Measurements from ENCODE around the gene CRYBA2.
A peak's percentile ranks its signal among the peaks of the same experiment; 100 is the strongest.

CRYBA2 gene

DNA sequence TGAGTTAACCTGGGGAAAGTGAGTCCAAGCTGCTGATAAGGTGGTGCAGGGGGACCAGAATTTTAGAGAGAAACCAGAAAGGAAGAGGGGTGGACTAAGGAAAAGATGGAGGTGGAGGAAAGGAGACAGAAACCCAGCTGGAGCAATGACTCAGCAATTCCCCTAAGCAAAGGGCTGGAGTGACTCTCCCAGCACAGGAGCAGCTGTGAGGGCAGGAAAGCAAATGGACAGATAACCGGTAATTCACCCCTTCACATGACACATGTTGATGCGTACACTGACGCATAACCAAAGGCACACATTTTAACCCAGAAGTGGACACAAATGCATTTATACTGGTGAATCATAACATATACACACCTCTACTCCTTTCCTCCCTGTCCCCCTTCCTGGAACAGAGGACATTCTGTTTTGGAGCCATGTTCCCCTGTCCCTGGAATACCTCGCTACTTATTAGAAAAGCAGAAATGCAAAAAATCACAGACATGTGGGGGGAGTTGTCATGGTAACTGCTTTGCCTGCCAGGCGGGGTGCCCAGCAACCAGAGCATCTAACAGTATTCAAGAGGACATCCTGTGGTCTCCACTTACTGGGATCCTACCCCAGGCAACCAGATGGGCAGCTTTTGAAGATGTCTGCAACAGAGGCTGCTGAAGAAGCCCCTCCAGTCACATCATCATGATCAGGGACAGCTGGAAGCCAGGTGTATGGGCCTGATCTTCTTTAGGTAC lies 29.0 kb downstream of the CRYBA2 start:
- Histone ChIP-seq H3K4me1 (ENCODE audit: control insufficient read depth, insufficient read depth, low read length, poor library complexity, severe bottlenecking) (peaks cover 3% of the 10 kb centered on the region), H3K27ac (ENCODE audit: insufficient read depth, low read length, poor library complexity, severe bottlenecking) (no peak overlapping the region), H3K4me3 (ENCODE audit: insufficient read depth, low read depth, low read length, poor library complexity, severe bottlenecking) (no peak overlapping the region), H3K9me3 (ENCODE audit: control insufficient read depth, low read length) (no peaks in the 10 kb centered on the region), H3K36me3 (ENCODE audit: control insufficient read depth, insufficient read depth, low read length) (no peaks in the 10 kb centered on the region), H3K27me3 (replicated peaks; ENCODE audit: control insufficient read depth, insufficient read depth, low read length, poor library complexity, severe bottlenecking) (peaks cover 37% of the 10 kb centered on the region)
- no peak for DNase-seq

DNA sequence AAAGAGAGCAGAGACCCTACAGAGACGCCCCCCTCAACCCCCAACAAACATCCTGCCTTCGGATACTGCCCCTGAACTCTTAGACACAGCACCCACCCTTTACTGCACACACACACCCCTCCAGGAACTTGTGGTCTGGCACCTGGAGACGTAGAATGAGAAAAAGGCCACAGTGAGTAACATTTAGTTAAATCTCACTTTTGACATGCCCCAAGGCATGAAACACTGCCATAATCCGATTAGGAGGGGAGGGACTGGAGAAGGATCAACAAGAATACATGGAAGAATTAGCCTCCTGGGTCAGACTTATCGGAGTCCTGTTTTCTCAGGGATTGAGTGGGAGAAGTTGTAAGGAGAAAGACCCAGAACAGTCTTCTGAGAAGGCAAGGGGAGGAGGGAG lies 29.6 kb downstream of the CRYBA2 start:
- H3K4me3 ChIP-seq (ENCODE audit: insufficient read depth, low read depth, low read length, poor library complexity, severe bottlenecking) = no peak overlapping the region
- H3K27me3 ChIP-seq (replicated peaks; ENCODE audit: control insufficient read depth, insufficient read depth, low read length, poor library complexity, severe bottlenecking) = peaks cover 42% of the 10 kb centered on the region
- H3K9me3 ChIP-seq (ENCODE audit: control insufficient read depth, low read length) = no peaks in the 10 kb centered on the region
- no peak for DNase-seq
- no peak overlapping the region for H3K27ac ChIP-seq (ENCODE audit: insufficient read depth, low read length, poor library complexity, severe bottlenecking)
- no peaks in the 10 kb centered on the region for H3K36me3 ChIP-seq (ENCODE audit: control insufficient read depth, insufficient read depth, low read length)
- H3K4me1 ChIP-seq (ENCODE audit: control insufficient read depth, insufficient read depth, low read length, poor library complexity, severe bottlenecking) = peaks cover 3% of the 10 kb centered on the region

DNA sequence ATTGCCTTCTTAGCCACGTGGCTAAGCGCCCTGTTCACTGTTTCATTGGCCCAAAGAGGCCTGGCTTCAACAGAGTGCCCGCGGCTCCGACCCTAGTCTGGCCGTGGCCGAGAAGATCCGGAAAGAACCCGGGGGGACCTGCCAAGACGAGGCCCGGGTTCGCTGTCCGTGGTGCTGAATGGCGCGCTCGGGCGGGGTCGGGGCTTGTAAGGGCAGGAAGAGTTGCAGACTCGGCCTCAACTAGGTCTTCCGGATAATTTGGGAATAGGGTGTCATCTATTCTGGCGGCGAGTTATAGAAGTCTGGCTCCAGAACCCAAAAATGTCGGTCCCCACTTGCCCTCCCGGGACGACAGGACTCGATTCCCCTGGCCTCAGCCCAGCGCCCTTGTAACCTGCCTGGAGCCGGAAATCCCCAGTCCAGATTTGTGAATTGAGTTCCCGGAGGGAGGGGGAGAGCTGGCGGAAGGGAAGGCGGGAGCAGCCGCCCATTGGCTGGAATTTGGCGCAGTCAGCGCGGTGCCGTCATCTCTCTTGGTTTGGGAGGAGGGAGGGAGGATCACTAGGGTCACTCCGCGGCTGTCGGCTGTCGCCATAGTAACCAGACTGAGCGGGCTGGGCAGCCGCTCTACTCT lies 30.2 kb downstream of the CRYBA2 start:
- H3K9me3 ChIP-seq (ENCODE audit: control insufficient read depth, low read length) = no peaks in the 10 kb centered on the region
- DNase-seq = peak in 1 of 3 donors; percentile 19
- H3K4me1 ChIP-seq (ENCODE audit: control insufficient read depth, insufficient read depth, low read length, poor library complexity, severe bottlenecking) = peaks cover 3% of the 10 kb centered on the region
- peaks cover 48% of the 10 kb centered on the region for H3K27me3 ChIP-seq (replicated peaks; ENCODE audit: control insufficient read depth, insufficient read depth, low read length, poor library complexity, severe bottlenecking)
- H3K4me3 ChIP-seq (ENCODE audit: insufficient read depth, low read depth, low read length, poor library complexity, severe bottlenecking) = no peak overlapping the region
- no peak overlapping the region for H3K27ac ChIP-seq (ENCODE audit: insufficient read depth, low read length, poor library complexity, severe bottlenecking)
- H3K36me3 ChIP-seq (ENCODE audit: control insufficient read depth, insufficient read depth, low read length) = no peaks in the 10 kb centered on the region

DNA sequence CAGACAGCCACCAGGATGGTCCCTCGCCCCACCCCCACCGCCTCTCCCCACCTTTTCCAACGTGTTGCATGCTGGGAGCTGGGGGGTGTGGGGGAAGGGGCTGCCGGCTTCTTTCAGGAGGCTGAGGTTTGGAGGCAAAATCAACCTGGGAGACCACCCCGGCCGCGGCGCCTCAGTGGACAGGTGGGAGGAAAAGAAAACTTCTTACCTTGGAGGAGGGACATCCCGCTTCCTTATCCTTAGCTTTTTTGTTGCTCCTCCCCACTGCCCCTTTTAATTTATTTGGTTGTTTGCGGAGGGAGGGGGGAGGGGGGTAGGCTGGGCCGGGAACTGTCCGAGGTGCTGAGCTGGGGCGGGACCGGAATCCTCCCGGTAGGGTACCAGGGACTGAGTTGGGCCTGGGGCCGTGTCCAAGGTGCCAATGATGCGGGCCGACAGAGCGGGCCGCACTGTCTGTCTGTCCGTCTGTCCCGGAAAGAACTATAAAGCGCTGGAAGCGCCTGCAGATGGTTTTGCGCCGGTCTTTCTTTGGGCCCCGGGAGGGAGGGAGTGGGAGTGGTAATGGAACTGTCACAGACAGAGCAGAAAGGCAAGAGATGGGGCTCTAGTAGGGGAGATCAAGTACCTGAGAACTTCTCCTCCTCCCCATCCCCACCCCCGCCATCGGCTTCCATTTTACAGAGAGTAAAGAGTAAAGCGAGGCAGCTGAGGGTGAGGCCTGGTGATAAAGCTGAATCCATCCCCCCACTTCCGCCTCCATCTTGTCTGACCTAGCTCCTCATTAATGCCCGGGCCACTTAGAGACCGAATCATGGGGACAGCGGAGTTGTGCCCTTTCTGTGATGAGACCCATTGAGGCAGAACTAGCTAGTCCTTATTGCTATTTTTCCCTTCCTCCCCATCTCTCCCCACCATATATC lies 31.3 kb downstream of the CRYBA2 start:
- no peak for DNase-seq
- no peak overlapping the region for H3K27ac ChIP-seq (ENCODE audit: insufficient read depth, low read length, poor library complexity, severe bottlenecking)
- H3K9me3 ChIP-seq (ENCODE audit: control insufficient read depth, low read length) = no peaks in the 10 kb centered on the region
- peaks cover 56% of the 10 kb centered on the region for H3K27me3 ChIP-seq (replicated peaks; ENCODE audit: control insufficient read depth, insufficient read depth, low read length, poor library complexity, severe bottlenecking)
- peaks cover 3% of the 10 kb centered on the region for H3K4me1 ChIP-seq (ENCODE audit: control insufficient read depth, insufficient read depth, low read length, poor library complexity, severe bottlenecking)
- no peak overlapping the region for H3K4me3 ChIP-seq (ENCODE audit: insufficient read depth, low read depth, low read length, poor library complexity, severe bottlenecking)
- H3K36me3 ChIP-seq (ENCODE audit: control insufficient read depth, insufficient read depth, low read length) = no peaks in the 10 kb centered on the region

DNA sequence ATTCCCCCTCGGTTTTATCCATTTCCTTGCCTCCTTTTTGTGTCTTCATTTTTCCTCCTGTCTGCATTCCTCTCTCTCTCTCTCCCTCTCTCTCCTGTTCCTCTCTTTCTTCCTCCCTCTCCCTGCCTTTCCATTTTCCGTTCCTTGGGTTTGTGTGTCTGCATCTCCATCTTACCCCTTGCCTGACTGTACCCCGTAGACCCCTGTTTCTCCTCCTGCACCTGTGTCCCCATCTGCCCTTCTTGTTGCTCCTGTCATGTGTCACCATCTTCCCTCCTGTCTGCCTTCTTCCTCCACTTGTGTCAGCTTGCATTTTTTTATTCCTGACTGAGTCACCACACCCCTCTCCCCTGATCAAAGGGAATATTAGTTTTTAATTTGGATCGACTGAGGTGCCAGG lies 32.0 kb downstream of the CRYBA2 start:
- no peaks in the 10 kb centered on the region for H3K36me3 ChIP-seq (ENCODE audit: control insufficient read depth, insufficient read depth, low read length)
- peaks cover 3% of the 10 kb centered on the region for H3K4me1 ChIP-seq (ENCODE audit: control insufficient read depth, insufficient read depth, low read length, poor library complexity, severe bottlenecking)
- DNase-seq = no peak
- H3K27ac ChIP-seq (ENCODE audit: insufficient read depth, low read length, poor library complexity, severe bottlenecking) = no peak overlapping the region
- no peak overlapping the region for H3K4me3 ChIP-seq (ENCODE audit: insufficient read depth, low read depth, low read length, poor library complexity, severe bottlenecking)
- H3K9me3 ChIP-seq (ENCODE audit: control insufficient read depth, low read length) = no peaks in the 10 kb centered on the region
- H3K27me3 ChIP-seq (replicated peaks; ENCODE audit: control insufficient read depth, insufficient read depth, low read length, poor library complexity, severe bottlenecking) = peaks cover 56% of the 10 kb centered on the region

DNA sequence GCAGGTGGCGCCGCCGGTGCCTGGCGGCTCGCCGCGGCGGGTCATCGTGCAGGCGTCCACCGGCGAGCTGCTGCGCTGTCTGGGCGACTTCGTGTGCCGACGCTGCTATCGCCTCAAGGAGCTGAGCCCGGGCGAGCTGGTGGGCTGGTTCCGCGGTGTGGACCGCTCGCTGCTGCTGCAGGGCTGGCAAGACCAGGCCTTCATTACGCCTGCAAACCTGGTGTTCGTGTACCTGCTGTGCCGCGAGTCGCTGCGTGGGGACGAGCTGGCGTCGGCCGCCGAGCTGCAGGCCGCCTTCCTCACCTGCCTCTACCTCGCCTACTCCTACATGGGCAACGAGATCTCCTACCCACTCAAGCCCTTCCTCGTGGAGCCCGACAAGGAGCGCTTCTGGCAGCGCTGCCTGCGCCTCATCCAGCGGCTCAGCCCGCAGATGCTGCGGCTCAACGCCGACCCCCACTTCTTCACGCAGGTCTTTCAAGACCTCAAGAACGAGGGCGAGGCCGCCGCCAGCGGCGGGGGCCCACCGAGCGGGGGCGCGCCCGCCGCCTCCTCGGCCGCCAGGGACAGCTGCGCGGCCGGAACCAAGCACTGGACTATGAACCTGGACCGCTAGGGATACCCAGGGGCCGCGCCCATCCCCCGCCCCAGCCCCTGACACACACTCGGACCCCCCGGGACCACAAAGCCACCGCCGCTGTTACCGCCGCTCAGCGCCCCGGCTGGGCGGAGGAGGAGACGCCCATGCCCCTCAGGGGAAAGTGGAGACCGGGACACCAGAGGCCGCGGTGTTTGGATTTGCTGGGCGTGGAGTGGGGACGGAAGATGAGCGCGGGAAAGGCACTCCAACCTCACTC lies 32.7 kb downstream of the CRYBA2 start:
- Histone ChIP-seq H3K4me3 (ENCODE audit: insufficient read depth, low read depth, low read length, poor library complexity, severe bottlenecking) (no peak overlapping the region), H3K36me3 (ENCODE audit: control insufficient read depth, insufficient read depth, low read length) (no peaks in the 10 kb centered on the region), H3K4me1 (ENCODE audit: control insufficient read depth, insufficient read depth, low read length, poor library complexity, severe bottlenecking) (peaks cover 3% of the 10 kb centered on the region), H3K27ac (ENCODE audit: insufficient read depth, low read length, poor library complexity, severe bottlenecking) (no peak overlapping the region), H3K9me3 (ENCODE audit: control insufficient read depth, low read length) (no peaks in the 10 kb centered on the region), H3K27me3 (replicated peaks; ENCODE audit: control insufficient read depth, insufficient read depth, low read length, poor library complexity, severe bottlenecking) (peaks cover 56% of the 10 kb centered on the region)
- no peak for DNase-seq

DNA sequence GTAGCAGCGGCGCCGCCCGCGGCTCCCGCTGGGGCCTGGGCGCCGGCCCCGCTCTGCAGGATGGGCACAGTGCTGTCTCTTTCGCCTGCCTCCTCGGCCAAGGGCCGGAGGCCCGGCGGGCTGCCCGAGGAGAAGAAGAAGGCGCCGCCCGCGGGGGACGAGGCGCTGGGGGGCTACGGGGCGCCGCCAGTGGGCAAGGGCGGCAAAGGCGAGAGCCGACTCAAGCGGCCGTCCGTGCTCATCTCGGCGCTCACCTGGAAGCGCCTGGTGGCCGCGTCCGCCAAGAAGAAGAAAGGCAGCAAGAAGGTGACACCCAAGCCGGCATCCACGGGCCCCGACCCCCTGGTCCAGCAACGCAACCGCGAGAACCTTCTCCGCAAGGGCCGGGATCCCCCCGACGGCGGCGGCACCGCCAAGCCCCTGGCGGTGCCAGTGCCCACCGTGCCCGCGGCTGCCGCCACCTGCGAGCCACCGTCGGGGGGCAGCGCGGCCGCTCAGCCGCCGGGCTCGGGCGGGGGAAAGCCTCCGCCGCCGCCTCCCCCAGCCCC lies 33.4 kb downstream of the CRYBA2 start:
- no peaks in the 10 kb centered on the region for H3K36me3 ChIP-seq (ENCODE audit: control insufficient read depth, insufficient read depth, low read length)
- H3K4me1 ChIP-seq (ENCODE audit: control insufficient read depth, insufficient read depth, low read length, poor library complexity, severe bottlenecking) = peaks cover 3% of the 10 kb centered on the region
- no peak for DNase-seq
- peak overlapping the region; percentile 22 for H3K4me3 ChIP-seq (ENCODE audit: insufficient read depth, low read depth, low read length, poor library complexity, severe bottlenecking)
- H3K9me3 ChIP-seq (ENCODE audit: control insufficient read depth, low read length) = no peaks in the 10 kb centered on the region
- H3K27me3 ChIP-seq (replicated peaks; ENCODE audit: control insufficient read depth, insufficient read depth, low read length, poor library complexity, severe bottlenecking) = peaks cover 56% of the 10 kb centered on the region
- no peak overlapping the region for H3K27ac ChIP-seq (ENCODE audit: insufficient read depth, low read length, poor library complexity, severe bottlenecking)

DNA sequence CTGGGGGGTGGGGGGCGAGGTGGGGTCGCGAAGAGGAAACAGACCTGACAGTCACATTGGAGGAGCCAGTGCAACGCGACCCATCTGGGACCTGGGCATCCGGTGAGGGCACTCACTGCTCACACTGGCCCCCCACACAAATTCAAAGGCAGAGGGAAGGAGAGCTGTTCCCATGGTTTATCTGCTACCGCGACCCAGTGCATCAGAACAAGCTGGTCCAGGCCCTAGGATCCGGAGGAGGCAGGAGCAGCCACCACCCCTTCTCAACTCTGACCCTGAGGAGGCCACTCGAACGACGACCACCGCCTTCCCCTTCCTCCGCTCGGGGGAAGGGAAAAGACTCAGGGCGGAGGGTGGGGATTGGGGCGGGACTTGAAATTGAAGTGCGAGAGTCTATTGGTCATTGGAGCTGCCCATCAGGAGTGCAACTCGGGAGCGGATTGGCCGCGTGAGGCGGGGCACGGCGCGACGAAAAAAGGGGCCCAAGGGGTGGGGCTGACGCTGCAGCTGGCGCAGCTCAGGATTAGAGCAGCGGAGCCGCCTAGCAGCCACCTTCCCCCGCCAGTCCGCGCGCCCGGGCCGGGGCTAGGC lies 34.0 kb downstream of the CRYBA2 start, which contains the start of gene CDK5R2:
TSS of gene CDK5R2 (plus strand) at position 526 of the 591 bp plus-strand sequence. CDS start 155 bp downstream, outside the sequence.
- DNase-seq = peak in 2 of 3 donors; percentile 14 to 16

DNA sequence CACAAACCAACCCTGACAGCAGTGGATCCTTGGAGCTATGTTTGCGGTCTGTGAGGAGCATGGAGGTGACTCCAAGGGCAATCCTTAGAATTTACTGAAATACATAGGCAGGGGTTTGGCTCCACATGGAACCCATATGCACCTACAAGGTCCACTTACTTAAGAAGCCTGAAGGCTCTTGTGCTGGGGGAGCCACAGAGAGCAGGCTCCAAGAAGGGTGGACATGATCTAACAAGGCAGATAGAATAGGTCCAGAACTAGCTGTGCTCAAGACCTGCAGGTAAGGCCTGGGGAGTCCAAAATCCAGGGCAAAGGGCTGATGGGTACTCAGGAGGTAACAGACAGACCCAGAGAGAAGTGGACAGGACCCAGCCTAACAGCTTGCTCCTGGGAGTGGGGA lies 34.9 kb downstream of the CRYBA2 start:
- Histone ChIP-seq H3K4me1 (ENCODE audit: control insufficient read depth, insufficient read depth, low read length, poor library complexity, severe bottlenecking) (peaks cover 3% of the 10 kb centered on the region), H3K27me3 (replicated peaks; ENCODE audit: control insufficient read depth, insufficient read depth, low read length, poor library complexity, severe bottlenecking) (peaks cover 55% of the 10 kb centered on the region), H3K9me3 (ENCODE audit: control insufficient read depth, low read length) (no peaks in the 10 kb centered on the region), H3K36me3 (ENCODE audit: control insufficient read depth, insufficient read depth, low read length) (no peaks in the 10 kb centered on the region), H3K4me3 (ENCODE audit: insufficient read depth, low read depth, low read length, poor library complexity, severe bottlenecking) (no peak overlapping the region), H3K27ac (ENCODE audit: insufficient read depth, low read length, poor library complexity, severe bottlenecking) (no peak overlapping the region)
- no peak for DNase-seq

More for the DNA sequence above, 34.0 kb downstream of the CRYBA2 start, which contains the start of gene CDK5R2:
- Histone ChIP-seq H3K4me1 (ENCODE audit: control insufficient read depth, insufficient read depth, low read length, poor library complexity, severe bottlenecking) (peaks cover 3% of the 10 kb centered on the region), H3K4me3 (ENCODE audit: insufficient read depth, low read depth, low read length, poor library complexity, severe bottlenecking) (peak within 1 kb of the TSS; percentile 22), H3K36me3 (ENCODE audit: control insufficient read depth, insufficient read depth, low read length) (no peaks in the 10 kb centered on the region), H3K27me3 (replicated peaks; ENCODE audit: control insufficient read depth, insufficient read depth, low read length, poor library complexity, severe bottlenecking) (peaks cover 56% of the 10 kb centered on the region), H3K27ac (ENCODE audit: insufficient read depth, low read length, poor library complexity, severe bottlenecking) (no peak within 1 kb of the TSS), H3K9me3 (ENCODE audit: control insufficient read depth, low read length) (no peaks in the 10 kb centered on the region)

All from effector memory CD4-positive, alpha-beta T cell (primary cell).